K562 (cell line): ENCODE data around the gene ACER2. TPM values are rescaled to one million over a fixed set of nuclear protein-coding genes. Genes with fewer than 3 reads are reported as not detected.

Source experiments
- ATAC-seq: fragments of 200-7000 bp; cut with Tn5 transposase; 3 replicates; pipeline ENCODE4 v1.9.1; 2020; ENCODE audit warnings: moderate library complexity
- BruUV-seq: library from RNA; stranded (reverse); fragments of 400-500 nt; replicated peaks from 2 replicates; lab custom pipeline; 2021; lab: Mats Ljungman, UMichigan
- CTCF ChIA-PET: fragments of 300-600 bp; formaldehyde crosslinking; extraction: SDS; loops from one replicate; lab custom pipeline; 2021; ENCODE audit warnings: low intra/inter-chr PET ratio; lab: Yijun Ruan, JAX
- POLR2A ChIA-PET: fragments of 300-600, 350-650 bp; sonication (Branson Sonifier 250); formaldehyde crosslinking; extraction: SDS; loops from one replicate; lab custom pipeline; 2021; ENCODE audit warnings: antibody characterized with exemption, inconsistent platforms; lab: Yijun Ruan, JAX
- DNase-seq, 4 experiments: peaks; one replicate each; pipeline versions ENCODE4 v3.0.0 to v3.0.0-alpha.2; 2011 to 2018; ENCODE audit warnings: low spot score in 3 of 4, mixed read lengths in 3 of 4; ENCODE audit errors: extremely low read depth in 1 of 4
- FAIRE-seq: peaks from 2 replicates; lab custom pipeline; 2011; peaks lifted over from hg19 to GRCh38; lab: Jason Lieb, UNC
- H2AFZ ChIP-seq: 2 replicates; pipeline ENCODE4 v1.6.0; 2011; ENCODE audit warnings: low read depth, low read length, control low read depth, inconsistent platforms
- H3K27ac ChIP-seq: fragments of 200-600 bp; 3 replicates; pipeline ENCODE4 v1.8.0; 2011; ENCODE audit warnings: low read depth, mild to moderate bottlenecking, control low read depth, inconsistent platforms, low read length, moderate library complexity, mixed read lengths; ENCODE audit errors: extremely low read depth
- H3K27me3 ChIP-seq, 2 experiments: fragments of 300-600 bp in 1 of 2; 2 replicates in 1 of 2; 3 replicates in 1 of 2; pipeline versions ENCODE4 v1.6.0 to v1.8.0; 2011; ENCODE audit warnings: inconsistent platforms in 2 of 2, low read length in 2 of 2, mild to moderate bottlenecking in 1 of 2, mixed read lengths in 1 of 2, moderate library complexity in 1 of 2; ENCODE audit not compliant: control insufficient read depth in 2 of 2, insufficient read depth in 2 of 2
- H3K36me3 ChIP-seq: fragments of 300-600 bp; 3 replicates; pipeline ENCODE4 v1.8.0; 2011; ENCODE audit warnings: mild to moderate bottlenecking, low read length, inconsistent platforms; ENCODE audit not compliant: control insufficient read depth, insufficient read depth
- H3K4me1 ChIP-seq, 2 experiments: fragments of 200-600 bp in 1 of 2; replicated peaks in 1 of 2; 2 replicates in 1 of 2; 3 replicates in 1 of 2; pipeline versions ENCODE4 v1.5.1 to v1.8.0; 2011; ENCODE audit warnings: inconsistent platforms in 2 of 2, low read length in 2 of 2, mild to moderate bottlenecking in 1 of 2, mixed read lengths in 1 of 2, moderate library complexity in 1 of 2; ENCODE audit not compliant: control insufficient read depth in 2 of 2, insufficient read depth in 2 of 2
- H3K4me2 ChIP-seq: 2 replicates; pipeline ENCODE4 v1.6.1; 2011; ENCODE audit warnings: low read length, control low read depth, inconsistent platforms, mixed read lengths; ENCODE audit not compliant: insufficient read depth
- H3K4me3 ChIP-seq: fragments of 200-600 bp; sonication (generic), shearing (Covaris generic); 2 replicates; pipeline ENCODE4 v1.5.1; 2016; ENCODE audit warnings: control low read depth, inconsistent platforms
- H3K79me2 ChIP-seq: fragments of 200-600 bp; 3 replicates; pipeline ENCODE4 v1.8.0; 2011; ENCODE audit warnings: low read length, inconsistent platforms; ENCODE audit not compliant: control insufficient read depth, insufficient read depth
- H3K9ac ChIP-seq, 2 experiments: 2 replicates each; pipeline versions ENCODE4 v1.6.0 to v1.6.1; 2011; ENCODE audit warnings: low read depth in 2 of 2, low read length in 2 of 2, control low read depth in 1 of 2, inconsistent platforms in 1 of 2, mild to moderate bottlenecking in 1 of 2, mixed read lengths in 1 of 2; ENCODE audit not compliant: insufficient read depth in 1 of 2
- H3K9me1 ChIP-seq: one replicate; pipeline ENCODE4 v1.6.0; 2011; ENCODE audit warnings: inconsistent platforms, mild to moderate bottlenecking, low read length, moderate library complexity; ENCODE audit not compliant: control insufficient read depth, insufficient read depth
- H3K9me3 ChIP-seq: replicated peaks from 2 replicates; pipeline ENCODE4 v1.5.1; 2011; ENCODE audit warnings: low read depth, low read length, inconsistent platforms; ENCODE audit not compliant: control insufficient read depth, insufficient read depth
- H4K20me1 ChIP-seq: replicated peaks from 2 replicates; pipeline ENCODE4 v1.6.1; 2011; ENCODE audit warnings: low read length, inconsistent platforms, mixed read lengths; ENCODE audit not compliant: control insufficient read depth, insufficient read depth
- MGA ChIP-seq: fragments of 450-650 bp; IDR thresholded peaks from 2 replicates; pipeline ENCODE4 v1.6.1; 2016; ENCODE audit warnings: mild to moderate bottlenecking, moderate library complexity
- MNT ChIP-seq, 2 experiments: fragments of 450-650 bp; conservative IDR thresholded peaks; 2 replicates each; pipeline ENCODE4 v1.6.1; 2017; ENCODE audit warnings: mild to moderate bottlenecking in 2 of 2, moderate library complexity in 2 of 2
- NRF1 ChIP-seq, 2 experiments: fragments of 450-650 bp; IDR thresholded peaks in 1 of 2; conservative IDR thresholded peaks in 1 of 2; 2 replicates each; pipeline ENCODE4 v1.6.1; 2014; ENCODE audit warnings: mild to moderate bottlenecking in 2 of 2
- PTBP1 ChIP-seq: fragments of 200-400 bp; formaldehyde crosslinking; IDR thresholded peaks from 2 replicates; pipeline ENCODE4 v1.6.1; 2017; ENCODE audit warnings: low read depth, low read length
- ZBTB7A ChIP-seq: IDR thresholded peaks from 2 replicates; pipeline ENCODE4 v1.6.1; 2011; ENCODE audit warnings: low read depth, mild to moderate bottlenecking, low read length, moderate library complexity, borderline replicate concordance; ENCODE audit not compliant: control insufficient read depth
- ZNF778 ChIP-seq: fragments of 450-650 bp; formaldehyde crosslinking; IDR thresholded peaks from 2 replicates; pipeline ENCODE4 v1.4.0; 2020; ENCODE audit warnings: mild to moderate bottlenecking, moderate library complexity
- WGBS: fragments of 100-300 bp; shearing (Covaris generic); methylation state at CpG from one replicate; pipeline ENCODE4 v1.1.6; 2016; ENCODE audit warnings: low coverage, mixed read lengths; ENCODE audit not compliant: insufficient coverage; ENCODE audit errors: missing lambda C conversion rate; 5-methylcytosine and 5-hydroxymethylcytosine counted together
- in situ Hi-C: fragments of 300-500 bp; cut with MboI; formaldehyde crosslinking; loops from 4 replicates; pipeline ENCODE4 v1.15.0; 2018; ENCODE audit warnings: inconsistent platforms, mixed read lengths
- intact Hi-C: fragments of 100-400 bp; cut with micrococcal nuclease; formaldehyde crosslinking; loops from 2 replicates; pipeline ENCODE4 v1.14.2; 2022
- polyA plus RNA-seq, 8 experiments: library from polyadenylated mRNA; depleted of rRNA in 4 of 8; stranded (reverse) in 5 of 8; unstranded in 3 of 8; fragments of >200 nt; fragmentation: Nextera tagmentation in 2 of 8; fragmentation: Illumina TruSeq in 1 of 8; extraction: Ambion mirVana in 2 of 8; extraction: Trizol in 1 of 8; gene quantifications; 2 replicates each; pipeline versions ENCODE4 v1.2.1 to v1.2.3, GENCODE V29; 2011 to 2014; ENCODE audit warnings: inconsistent platforms in 1 of 8, missing spikeins in 1 of 8
- total RNA-seq, 7 experiments: library from RNA; depleted of rRNA in 6 of 7; stranded (reverse); fragments of >200 nt in 6 of 7; fragmentation: Illumina TruSeq in 2 of 7; extraction: Trizol in 2 of 7; gene quantifications; 2 replicates each; pipeline versions ENCODE4 v1.2.1 to v1.2.3, GENCODE V29; 2011 to 2021; ENCODE audit warnings: low replicate concordance in 1 of 7

ACER2 gene
- total and polyA plus RNA-seq, 9 of the 15 experiments (the other 6 are each of a cell fraction or from before 2014, with no cell fraction given): 0.17 to 4.6 (median 3.0) TPM

DNA sequence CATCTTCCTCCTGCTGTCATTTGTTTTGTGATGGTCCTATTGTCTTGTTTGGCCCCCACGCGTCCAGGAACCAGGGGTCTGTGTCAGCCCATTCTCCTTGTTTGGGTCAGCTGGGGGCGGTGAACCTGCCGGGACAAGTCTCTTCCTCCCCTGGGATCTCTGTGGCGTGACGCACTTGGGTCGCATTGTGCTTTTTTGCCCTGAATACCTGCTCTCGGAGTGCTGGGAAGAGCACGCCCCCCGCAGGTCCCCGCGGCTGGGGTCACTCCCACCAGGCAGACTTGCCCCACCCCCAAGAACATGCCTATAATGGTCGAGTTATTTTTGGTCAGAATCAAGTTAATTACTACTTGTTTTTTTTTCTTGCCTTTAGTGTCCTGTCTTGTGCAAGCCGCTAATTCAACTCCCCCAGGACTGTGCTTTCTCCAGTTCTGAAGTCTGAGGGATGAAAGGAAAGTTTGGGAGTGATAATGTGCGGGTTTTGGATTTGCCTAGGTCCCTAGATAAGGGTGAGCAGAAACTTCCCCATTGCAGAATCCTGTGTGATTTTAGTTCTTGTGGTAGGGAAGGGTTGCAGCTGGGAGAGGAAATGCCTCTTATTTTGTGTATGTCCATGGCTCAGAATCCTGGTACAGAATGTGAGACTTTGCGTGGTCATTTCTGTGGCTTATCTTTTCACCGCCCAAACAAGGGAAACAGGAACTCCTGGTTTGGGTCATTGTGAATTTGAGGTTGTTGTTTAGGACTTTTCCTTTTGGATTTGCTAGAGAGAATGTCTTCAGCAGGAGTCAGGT lies 789 bp downstream of the ACER2 start:
- DNase-seq (peak; percentile 47 to 52 (median 50)), FAIRE-seq (peak; percentile 80), ATAC-seq (peak; percentile 60)
- peak overlapping the region; percentile 66 for H3K27ac ChIP-seq
- 0% methylated on average over 12 of the region's 17 CpGs for WGBS
- POLR2A ChIA-PET: interaction anchor here (0.8 to 1.0 kb wide), 2 partner anchors 12 to 30 kb away, joined by 5 read pairs; partner anchors contain the start of gene RPS6
- peak overlapping the region; percentile 83 for H3K4me2 ChIP-seq
- intact Hi-C loops: loop anchor here (2.0 kb wide), 1 partner anchor 29 kb away; the partner anchor contains the start of gene RPS6
- peak overlapping the region; percentile 78 for H2AFZ ChIP-seq
- H3K9ac ChIP-seq: peak overlapping the region; percentile 54 to 95
- H4K20me1 ChIP-seq: no peaks in the 10 kb centered on the region
- no TSS peak for BruUV-seq
- H3K9me1 ChIP-seq: no peaks in the 10 kb centered on the region
- peak overlapping the region; percentile 49 for H3K4me3 ChIP-seq
- H3K27me3 ChIP-seq: no peaks in the 10 kb centered on the region
- no peaks in the 10 kb centered on the region for H3K9me3 ChIP-seq
- CTCF ChIA-PET: no interaction called here
- peaks cover 24% of the 10 kb centered on the region; the same call in 2 of the 3 replicates for H3K79me2 ChIP-seq
- in situ Hi-C loops: no loop called here
- no peaks in the 10 kb centered on the region; the same call in 2 of the 3 replicates for H3K36me3 ChIP-seq
- peaks cover 21 to 26% of the 10 kb centered on the region in 2 experiments for H3K4me1 ChIP-seq
- no peak for TF ChIP-seq MGA
- TF ChIP-seq ZBTB7A: peak; percentile 55; the same call in 1 of the 2 replicates
- no peak; a peak in 1 of 4 replicates for TF ChIP-seq MNT (conservative IDR thresholded peaks at IDR 0.05)
- no peak for TF ChIP-seq PTBP1
- no peak for TF ChIP-seq ZNF778 (CRISPR knock-in tag)
- TF ChIP-seq NRF1 (conservative IDR thresholded peaks at IDR 0.05 in 1 of 2, IDR thresholded peaks at IDR 0.05 in 1 of 2): no peak
